Gastroesophageal sphincter (tissue), 3 donors: ENCODE measurements around the gene SUN5.

ENCODE experiments used
- EP300 ChIP-seq: sonication (generic); formaldehyde crosslinking; IDR thresholded peaks from one replicate; pipeline ENCODE4 v1.6.1; 2017; ENCODE audit warnings: antibody characterized with exemption, mild to moderate bottlenecking
- POLR2A ChIP-seq, 2 donors: fragments of 450-650 bp; IDR thresholded peaks; one replicate each; pipeline ENCODE4 v1.6.1; 2017; ENCODE audit warnings: antibody characterized with exemption in 2 of 2, mild to moderate bottlenecking in 2 of 2, moderate library complexity in 1 of 2
- POLR2AphosphoS5 ChIP-seq: sonication (generic); formaldehyde crosslinking; IDR thresholded peaks from one replicate; pipeline ENCODE4 v1.6.1; 2017; ENCODE audit warnings: antibody characterized with exemption
- TF ChIP-seq, protein P1 (sequence below), 4 experiments: fragments of 200-600 bp in 2 of 4; fragments of 450-650 bp in 2 of 4; sonication (generic) in 1 of 4; IDR thresholded peaks; one replicate each; pipeline ENCODE4 v1.5.1; 2017 to 2019; ENCODE audit warnings: antibody characterized with exemption in 4 of 4, mild to moderate bottlenecking in 2 of 4, moderate library complexity in 2 of 4

DNA sequence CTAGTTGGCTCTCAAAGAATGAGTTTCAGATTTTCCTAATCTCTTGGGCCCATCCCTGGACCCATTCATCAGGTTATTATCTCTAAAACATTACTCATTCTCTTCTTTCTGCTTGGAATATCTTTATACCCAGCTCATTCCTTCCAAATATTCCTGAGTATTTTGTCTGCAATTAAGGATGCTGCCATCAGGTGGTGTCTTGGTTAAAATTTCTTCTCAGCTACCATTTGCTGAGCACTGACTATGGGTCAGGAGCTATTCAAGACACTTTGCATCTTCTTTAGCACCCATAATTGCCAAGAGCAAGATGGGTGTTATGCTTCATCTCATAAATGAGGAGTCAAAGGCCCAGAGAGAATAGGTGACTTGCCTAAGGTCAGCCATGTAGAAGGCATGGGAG lies 8.4 kb downstream of the SUN5 start:
- TF ChIP-seq, protein P1, sequence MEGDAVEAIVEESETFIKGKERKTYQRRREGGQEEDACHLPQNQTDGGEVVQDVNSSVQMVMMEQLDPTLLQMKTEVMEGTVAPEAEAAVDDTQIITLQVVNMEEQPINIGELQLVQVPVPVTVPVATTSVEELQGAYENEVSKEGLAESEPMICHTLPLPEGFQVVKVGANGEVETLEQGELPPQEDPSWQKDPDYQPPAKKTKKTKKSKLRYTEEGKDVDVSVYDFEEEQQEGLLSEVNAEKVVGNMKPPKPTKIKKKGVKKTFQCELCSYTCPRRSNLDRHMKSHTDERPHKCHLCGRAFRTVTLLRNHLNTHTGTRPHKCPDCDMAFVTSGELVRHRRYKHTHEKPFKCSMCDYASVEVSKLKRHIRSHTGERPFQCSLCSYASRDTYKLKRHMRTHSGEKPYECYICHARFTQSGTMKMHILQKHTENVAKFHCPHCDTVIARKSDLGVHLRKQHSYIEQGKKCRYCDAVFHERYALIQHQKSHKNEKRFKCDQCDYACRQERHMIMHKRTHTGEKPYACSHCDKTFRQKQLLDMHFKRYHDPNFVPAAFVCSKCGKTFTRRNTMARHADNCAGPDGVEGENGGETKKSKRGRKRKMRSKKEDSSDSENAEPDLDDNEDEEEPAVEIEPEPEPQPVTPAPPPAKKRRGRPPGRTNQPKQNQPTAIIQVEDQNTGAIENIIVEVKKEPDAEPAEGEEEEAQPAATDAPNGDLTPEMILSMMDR (IDR thresholded peaks at IDR 0.05): no peak
- no peak for TF ChIP-seq POLR2AphosphoS5
- TF ChIP-seq POLR2A (IDR thresholded peaks at IDR 0.05): no peak
- TF ChIP-seq EP300: no peak
